GM12873 (cell line): ENCODE results near the gene KLF6.

Experiments used
- TF ChIP-seq, protein P1 (sequence below): IDR thresholded peaks from 2 replicates; pipeline ENCODE4 v1.5.1; 2012; ENCODE audit warnings: low read depth, mild to moderate bottlenecking, moderate library complexity, low read length, control low read depth; ENCODE audit not compliant: insufficient read depth; ENCODE audit errors: missing control alignments

KLF6 gene

DNA sequence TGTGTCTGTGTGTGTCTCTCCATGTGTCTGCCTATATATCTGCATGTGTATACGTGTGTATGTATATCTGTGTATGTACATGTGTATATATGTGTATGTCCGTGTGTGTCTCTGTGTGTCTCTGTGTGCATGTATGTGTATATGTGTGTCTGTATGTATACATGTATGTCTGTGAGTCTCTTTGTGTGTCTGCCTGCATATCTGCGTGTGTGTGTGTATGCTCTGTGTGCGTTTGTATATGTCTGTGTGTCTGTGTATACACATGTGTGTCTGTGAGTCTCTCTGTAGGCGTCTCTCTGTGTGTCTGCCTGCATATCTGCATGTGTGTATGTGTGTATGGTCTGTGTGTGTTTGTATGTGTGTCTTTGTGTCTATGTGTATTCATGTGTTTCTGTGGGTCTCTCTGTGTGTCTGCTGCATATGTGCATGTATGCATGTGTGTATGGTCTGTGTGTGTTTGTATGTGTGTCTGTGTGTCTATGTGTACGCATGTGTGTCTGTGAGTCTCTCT lies 23.7 kb upstream of the KLF6 start:
- TF ChIP-seq, protein P1, sequence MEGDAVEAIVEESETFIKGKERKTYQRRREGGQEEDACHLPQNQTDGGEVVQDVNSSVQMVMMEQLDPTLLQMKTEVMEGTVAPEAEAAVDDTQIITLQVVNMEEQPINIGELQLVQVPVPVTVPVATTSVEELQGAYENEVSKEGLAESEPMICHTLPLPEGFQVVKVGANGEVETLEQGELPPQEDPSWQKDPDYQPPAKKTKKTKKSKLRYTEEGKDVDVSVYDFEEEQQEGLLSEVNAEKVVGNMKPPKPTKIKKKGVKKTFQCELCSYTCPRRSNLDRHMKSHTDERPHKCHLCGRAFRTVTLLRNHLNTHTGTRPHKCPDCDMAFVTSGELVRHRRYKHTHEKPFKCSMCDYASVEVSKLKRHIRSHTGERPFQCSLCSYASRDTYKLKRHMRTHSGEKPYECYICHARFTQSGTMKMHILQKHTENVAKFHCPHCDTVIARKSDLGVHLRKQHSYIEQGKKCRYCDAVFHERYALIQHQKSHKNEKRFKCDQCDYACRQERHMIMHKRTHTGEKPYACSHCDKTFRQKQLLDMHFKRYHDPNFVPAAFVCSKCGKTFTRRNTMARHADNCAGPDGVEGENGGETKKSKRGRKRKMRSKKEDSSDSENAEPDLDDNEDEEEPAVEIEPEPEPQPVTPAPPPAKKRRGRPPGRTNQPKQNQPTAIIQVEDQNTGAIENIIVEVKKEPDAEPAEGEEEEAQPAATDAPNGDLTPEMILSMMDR: no peak

DNA sequence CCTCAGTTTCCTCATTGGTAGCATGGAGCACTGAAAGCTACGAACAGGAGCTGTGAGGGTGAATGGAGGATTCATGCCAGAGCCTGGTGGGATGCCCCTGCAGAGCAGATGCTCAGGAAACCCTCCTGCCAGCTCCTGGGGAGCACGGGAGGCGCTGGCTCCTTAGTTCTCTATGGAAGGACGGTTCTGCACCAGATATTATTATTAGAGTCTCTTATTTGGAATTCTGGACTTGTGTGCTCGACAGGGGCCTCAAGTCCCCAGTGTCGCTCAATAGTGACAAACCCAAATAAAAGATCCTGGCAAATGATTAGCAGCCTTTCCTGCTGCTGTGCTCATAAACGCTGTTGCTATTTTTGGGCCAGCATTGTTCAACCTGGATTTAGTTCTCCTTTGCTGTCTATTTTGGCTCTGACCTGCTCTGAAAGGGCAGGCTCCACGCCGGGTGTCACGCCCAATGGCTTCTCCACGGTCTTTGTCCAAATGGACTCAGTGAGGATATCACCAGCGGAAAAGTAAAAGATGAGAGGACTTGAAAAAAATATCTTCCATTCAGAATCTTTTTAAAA lies 23.0 kb upstream of the KLF6 start:
- TF ChIP-seq, protein P1: no peak

DNA sequence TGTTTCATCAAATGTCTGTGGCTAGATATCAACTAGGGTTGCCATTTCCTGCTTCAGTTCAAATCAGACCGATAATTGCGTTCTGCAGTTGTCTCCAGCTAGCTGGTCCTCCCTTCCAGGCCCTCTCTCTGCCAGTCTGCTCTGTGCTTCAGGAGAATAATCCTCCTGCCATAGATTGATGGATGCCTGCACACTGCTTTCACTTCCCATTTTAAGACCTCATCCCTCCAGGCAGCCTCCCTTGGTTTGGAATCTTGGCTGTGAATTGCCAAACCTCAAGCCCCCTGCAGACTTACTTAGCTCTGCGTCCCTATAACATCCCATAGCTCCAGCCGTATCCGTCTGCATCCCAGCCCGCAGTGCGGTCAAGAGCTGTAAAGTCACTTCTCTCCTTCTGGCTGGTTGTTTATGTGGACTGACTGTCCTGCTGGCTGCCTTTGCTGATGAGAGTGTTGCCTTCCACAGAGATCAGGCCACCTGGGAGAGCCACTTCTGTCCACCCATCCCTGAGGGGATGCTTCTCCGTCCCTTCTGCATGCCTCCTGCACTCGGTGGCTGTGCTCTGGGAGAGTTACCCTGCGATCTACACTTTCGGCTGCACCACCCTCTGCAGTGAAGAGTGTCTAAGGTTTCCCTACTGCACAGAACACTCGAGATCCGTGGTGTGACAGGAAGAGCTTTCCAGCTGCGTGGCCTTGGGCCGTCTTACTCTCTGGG lies 22.4 kb upstream of the KLF6 start:
- TF ChIP-seq, protein P1: no peak

DNA sequence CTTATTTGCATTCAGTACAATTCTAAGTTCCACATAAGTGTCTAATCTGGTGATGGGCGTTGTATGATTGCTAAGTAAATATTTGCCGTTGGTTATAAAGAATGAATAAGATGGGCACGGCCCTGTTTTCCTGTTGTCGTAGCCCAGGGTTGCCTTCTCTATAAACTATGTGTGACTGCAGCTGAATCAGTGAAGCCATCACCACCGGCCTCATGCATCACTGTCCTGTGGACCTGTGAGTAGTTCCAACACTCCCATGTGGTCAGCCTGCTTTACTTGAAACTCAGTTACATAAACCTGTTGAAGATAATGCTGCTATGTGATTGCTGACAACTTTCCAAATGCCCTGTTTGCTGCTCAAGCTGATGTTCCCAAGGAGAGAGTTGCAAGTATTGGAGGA lies 21.6 kb upstream of the KLF6 start:
- TF ChIP-seq, protein P1: no peak

DNA sequence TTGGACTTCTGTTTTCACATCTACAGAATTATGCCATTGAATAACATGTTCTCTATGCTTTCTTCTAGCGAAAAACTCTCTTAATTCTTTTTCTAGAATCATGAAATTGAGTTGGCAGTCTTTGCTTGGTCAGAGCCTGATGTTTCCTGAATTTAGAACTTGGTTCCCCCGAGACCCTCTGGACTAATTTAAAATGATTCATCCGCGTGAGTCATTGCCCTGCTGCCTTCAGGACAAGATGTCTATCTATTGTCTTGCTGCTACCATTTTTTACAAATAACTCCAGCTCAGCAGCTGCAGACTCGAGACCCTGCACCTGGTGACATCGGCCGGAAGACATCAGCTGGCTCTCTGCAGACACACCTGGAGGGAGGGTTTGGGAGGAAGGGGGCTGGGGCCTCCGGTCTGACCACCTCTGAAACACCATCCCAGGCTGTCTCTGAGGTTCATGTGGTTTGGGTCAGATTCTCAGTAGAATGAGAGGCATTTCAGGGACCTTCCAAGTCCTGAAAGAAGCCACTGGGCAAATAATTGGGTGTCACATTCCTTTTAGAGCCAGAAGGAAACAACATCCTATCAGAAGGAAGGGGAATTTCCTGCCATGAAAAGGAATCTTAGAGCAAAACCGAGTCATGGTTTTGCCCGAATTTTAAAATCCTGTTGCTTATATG lies 20.9 kb upstream of the KLF6 start:
- TF ChIP-seq, protein P1: no peak

DNA sequence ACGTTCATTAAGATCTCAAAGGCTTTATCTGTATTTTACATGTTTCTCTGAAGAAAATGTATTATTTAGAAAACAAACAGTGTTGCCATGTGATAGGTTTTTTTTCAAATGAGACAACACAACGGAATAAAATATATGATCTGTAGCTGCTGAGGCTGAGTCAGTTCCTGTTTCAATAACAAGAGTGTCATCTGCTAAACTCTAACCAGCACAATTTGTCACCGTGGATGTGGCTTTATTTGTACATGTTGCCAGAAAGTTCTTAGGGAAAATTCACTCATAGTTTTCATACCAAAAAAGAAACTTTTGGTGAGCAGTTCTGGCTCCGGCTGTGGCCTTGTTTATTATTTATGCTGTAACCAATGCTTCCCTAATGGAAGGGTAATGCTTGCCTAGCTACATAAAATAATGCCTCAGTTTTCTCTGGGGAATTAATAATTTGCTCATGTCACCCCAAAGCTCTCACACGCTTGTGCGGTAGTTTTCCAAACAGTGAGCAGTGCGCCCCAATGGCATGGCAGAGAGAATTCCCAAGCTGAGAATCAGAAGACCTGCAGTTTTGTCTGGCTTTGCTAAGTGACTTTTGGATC lies 20.3 kb upstream of the KLF6 start:
- TF ChIP-seq, protein P1: no peak

DNA sequence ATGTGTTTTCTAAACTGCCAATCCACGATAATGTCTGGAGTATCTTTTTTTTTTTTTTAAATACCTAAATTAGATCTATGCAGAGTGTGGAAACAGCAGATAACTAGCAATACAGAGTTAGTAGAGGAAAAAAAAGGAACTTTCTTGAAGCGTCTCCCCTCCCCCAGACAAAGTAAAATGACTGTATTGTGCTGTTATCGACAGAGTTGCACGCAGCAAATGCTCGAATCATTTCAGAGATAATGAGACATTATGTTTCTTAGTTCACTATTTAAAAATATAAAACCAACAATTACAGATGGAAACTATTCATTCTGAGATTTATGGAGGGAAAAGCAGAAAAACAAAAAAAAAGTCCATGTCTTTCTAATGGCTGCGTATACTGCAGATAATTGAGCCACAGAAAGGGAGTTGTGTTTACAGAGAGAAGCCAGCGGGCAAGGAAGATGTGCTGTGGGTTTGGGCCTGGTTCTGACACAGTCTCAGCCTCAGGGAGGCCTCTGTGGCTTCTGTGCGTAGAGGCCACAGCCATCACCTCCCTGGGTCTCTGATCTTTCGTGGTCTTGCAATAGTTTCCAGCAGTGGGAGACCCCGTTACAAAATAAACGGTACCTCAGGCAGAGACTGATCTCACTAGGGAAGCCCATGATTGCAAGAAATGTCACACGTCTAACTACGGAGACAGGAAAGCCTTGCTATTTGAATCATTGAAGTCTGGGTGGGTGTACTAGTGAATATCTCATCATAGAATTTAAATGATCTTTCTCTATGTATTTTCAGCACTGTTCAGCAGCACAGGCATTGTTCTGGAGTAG lies 19.1 kb upstream of the KLF6 start:
- TF ChIP-seq, protein P1: no peak
